SK-N-MC (cell line): Measurements from ENCODE around the gene RBM12.

Experiments
- DNase-seq: peaks from one replicate; pipeline ENCODE4 v3.0.0-alpha.2; 2011; ENCODE audit warnings: low read depth, low spot score
- H3K27ac ChIP-seq: fragments of 200-600 bp; sonication (generic); 2 replicates; pipeline ENCODE4 v1.5.1; 2016; ENCODE audit warnings: mixed run types
- H3K36me3 ChIP-seq: fragments of 200-600 bp; sonication (generic); 2 replicates; pipeline ENCODE4 v1.6.1; 2017; ENCODE audit warnings: antibody characterized with exemption, low read length, mixed read lengths; ENCODE audit not compliant: insufficient read depth
- H3K4me3 ChIP-seq: fragments of 200-600 bp; sonication (generic); 2 replicates; pipeline ENCODE4 v1.5.1; 2016
- H3K9ac ChIP-seq: fragments of 200-600 bp; sonication (generic); 2 replicates; pipeline ENCODE4 v1.8.0; 2017; ENCODE audit warnings: mixed run types, mixed read lengths; ENCODE audit not compliant: insufficient read length
- H3K9me3 ChIP-seq: fragments of 200-600 bp; sonication (generic); 2 replicates; pipeline ENCODE4 v1.6.1; 2017; ENCODE audit warnings: low read depth, mild to moderate bottlenecking, antibody characterized with exemption, low read length, moderate library complexity, mixed read lengths
- EZH2 ChIP-seq: fragments of 200-600 bp; sonication (generic); IDR thresholded peaks from one replicate; pipeline ENCODE4 v1.6.1; 2017; ENCODE audit warnings: antibody characterized with exemption
- FOXP2 ChIP-seq: optimal IDR thresholded peaks from 2 replicates; pipeline ENCODE3; 2011; ENCODE audit warnings: mild to moderate bottlenecking, moderate library complexity; ENCODE audit not compliant: insufficient read depth; ENCODE audit errors: extremely low read length, control extremely low read depth
- POLR2AphosphoS5 ChIP-seq: IDR thresholded peaks from 2 replicates; pipeline ENCODE4 v1.6.1; 2012; ENCODE audit warnings: mild to moderate bottlenecking, low read depth, low read length, borderline replicate concordance

RBM12 gene

GRCh38 chr20:35681960-35682359 lies 17.3 kb upstream of the RBM12 start:
- H3K9me3 ChIP-seq = no peaks in the 10 kb centered on the region
- no peak overlapping the region for H3K4me3 ChIP-seq
- H3K36me3 ChIP-seq = peaks cover 4% of the 10 kb centered on the region; the same call in 1 of the 2 replicates
- no peak for TF ChIP-seq EZH2
- TF ChIP-seq FOXP2 = no peak
- no peak for TF ChIP-seq POLR2AphosphoS5
- no peak overlapping the region for H3K9ac ChIP-seq
- DNase-seq = no peak
- no peak overlapping the region for H3K27ac ChIP-seq

GRCh38 chr20:35680452-35681183 lies 15.9 kb upstream of the RBM12 start:
- no peak overlapping the region; the same call in 1 of the 2 replicates for H3K27ac ChIP-seq

GRCh38 chr20:35674921-35675320 lies 10.2 kb upstream of the RBM12 start:
- Histone ChIP-seq H3K36me3 (peaks cover 21% of the 10 kb centered on the region; the same call in 1 of the 2 replicates), H3K4me3 (no peak overlapping the region), H3K9ac (no peak overlapping the region), H3K9me3 (no peaks in the 10 kb centered on the region), H3K27ac (no peak overlapping the region)
- DNase-seq = no peak
- TF ChIP-seq FOXP2 = no peak
- no peak for TF ChIP-seq EZH2
- TF ChIP-seq POLR2AphosphoS5 = no peak

More at GRCh38 chr20:35680452-35681183, 15.9 kb upstream of the RBM12 start:
- Histone ChIP-seq H3K9me3 (no peaks in the 10 kb centered on the region), H3K9ac (no peak overlapping the region), H3K36me3 (0 out of 2 replicates have a peak, but pooled peaks cover 4% of the 10 kb centered on the region), H3K4me3 (no peak overlapping the region)
- DNase-seq = no peak
- TF ChIP-seq FOXP2 = no peak
- TF ChIP-seq EZH2 = no peak
- TF ChIP-seq POLR2AphosphoS5 = no peak

GRCh38 chr20:35673884-35674283 lies 9.2 kb upstream of the RBM12 start:
- Histone ChIP-seq H3K9ac (no peak overlapping the region), H3K27ac (no peak overlapping the region), H3K4me3 (no peak overlapping the region), H3K9me3 (no peaks in the 10 kb centered on the region), H3K36me3 (peaks cover 21% of the 10 kb centered on the region; the same call in 1 of the 2 replicates)
- TF ChIP-seq FOXP2 (no peak), POLR2AphosphoS5 (no peak), EZH2 (no peak)
- no peak for DNase-seq

- Histone ChIP-seq H3K9me3 (no peaks in the 10 kb centered on the region), H3K36me3 (peaks cover 23% of the 10 kb centered on the region), H3K9ac (no peak overlapping the region), H3K4me3 (no peak overlapping the region), H3K27ac (no peak overlapping the region)
- no peak for TF ChIP-seq FOXP2
- no peak for TF ChIP-seq EZH2
- no peak for TF ChIP-seq POLR2AphosphoS5
- DNase-seq = no peak
Observed at GRCh38 chr20:35669681-35670080, 5.0 kb upstream of the RBM12 start.

- H3K4me3 ChIP-seq = no peak overlapping the region
- H3K36me3 ChIP-seq = peaks cover 18% of the 10 kb centered on the region
- TF ChIP-seq EZH2 = no peak
- TF ChIP-seq POLR2AphosphoS5 = no peak
- no peak for TF ChIP-seq FOXP2
- no peak for DNase-seq
- H3K9ac ChIP-seq = no peak overlapping the region
- H3K27ac ChIP-seq = no peak overlapping the region
- H3K9me3 ChIP-seq = no peaks in the 10 kb centered on the region
Observed at GRCh38 chr20:35669221-35669620, 4.5 kb upstream of the RBM12 start.

GRCh38 chr20:35665949-35666288 lies 1.2 kb upstream of the RBM12 start:
- TF ChIP-seq FOXP2 (no peak), EZH2 (no peak), POLR2AphosphoS5 (no peak)
- Histone ChIP-seq H3K9me3 (0 out of 2 replicates have a peak, but pooled peaks cover under 1% of the 10 kb centered on the region), H3K9ac (no peak overlapping the region), H3K36me3 (peaks cover 14% of the 10 kb centered on the region), H3K4me3 (no peak overlapping the region), H3K27ac (no peak overlapping the region)
- no peak for DNase-seq

- Histone ChIP-seq H3K9ac (peak overlapping the region; percentile 99), H3K27ac (peak overlapping the region; percentile 86), H3K36me3 (peaks cover 32% of the 10 kb centered on the region), H3K4me3 (peak overlapping the region; percentile 96), H3K9me3 (0 out of 2 replicates have a peak, but pooled peaks cover 3% of the 10 kb centered on the region)
- TF ChIP-seq POLR2AphosphoS5 (peak; percentile 35; the same call in 1 of the 2 replicates), EZH2 (no peak)
- DNase-seq = no peak
Observed at GRCh38 chr20:35663516-35664465, 909 bp downstream of the RBM12 start.

GRCh38 chr20:35662551-35662950 lies 2.1 kb downstream of the RBM12 start:
- TF ChIP-seq POLR2AphosphoS5 (no peak), FOXP2 (no peak), EZH2 (no peak)
- peak overlapping the region; percentile 96 for H3K4me3 ChIP-seq
- no peak overlapping the region for H3K27ac ChIP-seq
- DNase-seq = no peak
- H3K36me3 ChIP-seq = peaks cover 37% of the 10 kb centered on the region
- 0 out of 2 replicates have a peak, but pooled peaks cover 3% of the 10 kb centered on the region for H3K9me3 ChIP-seq
- H3K9ac ChIP-seq = peak overlapping the region; percentile 99
